ENCODE results near the gene UBLCP1.

DNA sequence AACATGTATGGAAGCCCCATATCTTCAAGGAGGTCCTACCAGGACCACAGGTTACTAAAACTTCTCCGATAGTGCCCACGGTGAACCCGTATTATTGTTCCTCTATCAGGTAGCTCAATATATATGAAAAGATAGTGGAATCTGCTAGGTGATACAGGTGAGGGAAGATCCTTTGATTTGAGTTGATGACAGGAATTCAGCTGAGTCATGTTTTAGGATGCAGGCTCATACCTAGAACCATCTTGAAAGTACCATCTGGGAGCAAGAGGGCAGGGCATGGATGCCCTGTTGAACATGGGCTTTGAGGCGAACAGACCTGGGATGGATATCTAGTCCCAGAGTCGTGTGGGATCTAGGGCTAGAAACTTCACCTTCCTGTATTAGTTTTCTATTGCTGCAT lies 31.8 kb downstream of the UBLCP1 start:
- TF ChIP-seq POLR2AphosphoS5 (IDR thresholded peaks at IDR 0.05; ENCODE audit: borderline replicate concordance, low read depth, low read length) (no peak), EZH2 (IDR thresholded peaks at IDR 0.05) (no peak)
